SU-DHL-6 (cell line): ENCODE results near the gene HOXA1.

Source experiments
- H2AFZ ChIP-seq: fragments of 200-600 bp; sonication (generic); 2 replicates; pipeline ENCODE4 v1.6.1; 2014; ENCODE audit warnings: low read depth, mild to moderate bottlenecking, moderate library complexity, mixed read lengths, antibody characterized with exemption, low read length; ENCODE audit not compliant: severe bottlenecking
- H3F3A ChIP-seq: fragments of 200-600 bp; shearing (Covaris generic); 2 replicates; pipeline ENCODE4 v1.6.0; 2016; ENCODE audit warnings: antibody characterized with exemption, mild to moderate bottlenecking; ENCODE audit not compliant: insufficient read depth
- H3K27ac ChIP-seq: fragments of 200-600 bp; sonication (generic); 2 replicates; pipeline ENCODE4 v1.5.1; 2016; ENCODE audit warnings: low read depth, mild to moderate bottlenecking, low read length, moderate library complexity, mixed read lengths
- H3K27me3 ChIP-seq: fragments of 200-600 bp; sonication (generic), shearing (Covaris generic); 2 replicates; pipeline ENCODE4 v1.6.0; 2014; ENCODE audit warnings: mild to moderate bottlenecking, low read length
- H3K36me3 ChIP-seq: fragments of 200-600 bp; sonication (generic); 2 replicates; pipeline ENCODE4 v1.6.1; 2014; ENCODE audit warnings: mild to moderate bottlenecking, low read length, mixed read lengths
- H3K4me2 ChIP-seq: fragments of 300-600, 200-600 bp; shearing (Covaris generic), sonication (generic); 2 replicates; pipeline ENCODE4 v1.6.0; 2014; ENCODE audit warnings: low read length, low read depth, mild to moderate bottlenecking; ENCODE audit not compliant: poor library complexity, severe bottlenecking
- H3K4me3 ChIP-seq: fragments of 200-600 bp; sonication (generic); 2 replicates; pipeline ENCODE4 v1.5.1; 2014; ENCODE audit warnings: antibody characterized with exemption, low read length, mild to moderate bottlenecking, mixed read lengths; ENCODE audit not compliant: insufficient read depth, poor library complexity, severe bottlenecking
- H3K79me2 ChIP-seq: fragments of 200-600 bp; sonication (generic); 2 replicates; pipeline ENCODE4 v1.6.1; 2014; ENCODE audit warnings: mild to moderate bottlenecking, low read length, moderate library complexity; ENCODE audit not compliant: insufficient read depth
- H3K9ac ChIP-seq: fragments of 200-600 bp; sonication (generic); 2 replicates; pipeline ENCODE4 v1.7.0; 2014; ENCODE audit warnings: mild to moderate bottlenecking, low read length
- H3K9me2 ChIP-seq: fragments of 200-600 bp; sonication (generic); replicated peaks from 2 replicates; pipeline ENCODE4 v1.6.1; 2014; ENCODE audit warnings: low read length; ENCODE audit not compliant: insufficient read depth
- H3K9me3 ChIP-seq: fragments of 200-600 bp; sonication (generic); 2 replicates; pipeline ENCODE4 v1.6.1; 2014; ENCODE audit warnings: low read length, mixed read lengths; ENCODE audit not compliant: insufficient read depth
- H4K20me1 ChIP-seq: fragments of 200-600 bp; sonication (generic); 2 replicates; pipeline ENCODE4 v1.6.1; 2014; ENCODE audit warnings: low read depth, mild to moderate bottlenecking, antibody characterized with exemption, low read length, moderate library complexity, mixed read lengths
- CTCF ChIP-seq: fragments of 200-600 bp; sonication (generic); IDR thresholded peaks from one replicate; pipeline ENCODE4 v1.5.1; 2017; ENCODE audit warnings: antibody characterized with exemption, mild to moderate bottlenecking, low read length, moderate library complexity; ENCODE audit not compliant: insufficient read depth, poor library complexity, severe bottlenecking
- EZH2phosphoT487 ChIP-seq: fragments of 200-600 bp; sonication (generic), shearing (Covaris generic); conservative IDR thresholded peaks from 2 replicates; pipeline ENCODE4 v1.6.1; 2018; ENCODE audit warnings: mild to moderate bottlenecking, antibody characterized with exemption, low read length, moderate library complexity, mixed read lengths

The HOXA1 gene

GRCh38 chr7:27073076-27073475 lies 22.7 kb downstream of the HOXA1 start:
- Histone ChIP-seq H3K79me2 (no peaks in the 10 kb centered on the region), H3K4me3 (no peak overlapping the region), H3K9me2 (no peaks in the 10 kb centered on the region), H4K20me1 (no peaks in the 10 kb centered on the region), H3K4me2 (no peak overlapping the region), H3K27ac (no peak overlapping the region), H2AFZ (no peak overlapping the region), H3K9ac (no peak overlapping the region), H3F3A (no peaks in the 10 kb centered on the region), H3K36me3 (no peaks in the 10 kb centered on the region), H3K9me3 (no peaks in the 10 kb centered on the region), H3K27me3 (no peaks in the 10 kb centered on the region)
- TF ChIP-seq EZH2phosphoT487 (no peak), CTCF (no peak)

DNA sequence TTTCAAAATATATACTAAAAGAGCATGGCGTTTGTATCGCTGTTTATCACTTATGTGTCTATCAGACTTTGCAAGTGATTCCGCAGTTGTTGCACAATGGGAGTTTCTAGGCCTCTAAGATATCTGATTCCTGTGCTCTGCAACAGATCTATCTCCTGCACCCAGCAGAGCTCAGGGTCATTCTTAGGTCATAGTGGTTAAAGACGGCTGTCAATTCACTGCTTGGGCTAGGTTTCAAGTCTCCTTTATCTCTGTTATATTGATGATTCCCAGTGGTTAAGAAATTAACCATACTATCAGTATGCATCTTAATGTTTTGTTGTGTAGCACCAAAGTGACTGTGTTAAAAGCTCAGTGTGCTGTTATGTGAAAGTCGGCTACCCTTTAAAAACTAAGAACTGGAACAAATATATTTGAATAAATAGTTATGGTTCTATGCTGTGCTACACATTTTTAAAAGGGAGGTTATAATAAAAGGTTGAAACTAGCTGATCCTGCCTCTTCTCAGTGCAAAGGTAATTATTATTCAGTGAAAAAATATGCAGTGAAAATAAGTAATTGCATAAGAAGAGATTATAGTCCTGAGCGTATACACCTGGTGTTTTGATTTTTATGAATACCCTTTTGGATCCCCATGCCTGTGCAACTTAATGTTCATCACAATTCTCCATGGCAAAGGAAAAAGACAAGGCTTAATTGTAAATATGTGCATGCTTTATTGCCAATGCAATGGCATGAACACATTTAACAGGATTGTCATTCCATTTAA lies 24.0 kb downstream of the HOXA1 start:
- Histone ChIP-seq H3K9me3 (no peaks in the 10 kb centered on the region), H3K36me3 (no peaks in the 10 kb centered on the region), H2AFZ (no peak overlapping the region), H4K20me1 (no peaks in the 10 kb centered on the region), H3K27me3 (no peaks in the 10 kb centered on the region), H3K4me2 (no peak overlapping the region), H3K9ac (no peak overlapping the region), H3K79me2 (no peaks in the 10 kb centered on the region), H3K27ac (no peak overlapping the region), H3K9me2 (no peaks in the 10 kb centered on the region), H3F3A (no peaks in the 10 kb centered on the region), H3K4me3 (no peak overlapping the region)
- TF ChIP-seq EZH2phosphoT487, result no peak

GRCh38 chr7:27068259-27068658 lies 27.5 kb downstream of the HOXA1 start:
- no peaks in the 10 kb centered on the region for H3K27me3 ChIP-seq
- H3K4me3 ChIP-seq, result no peak overlapping the region
- TF ChIP-seq CTCF, result no peak
- TF ChIP-seq EZH2phosphoT487, result no peak
- no peaks in the 10 kb centered on the region for H3F3A ChIP-seq
- no peaks in the 10 kb centered on the region for H3K79me2 ChIP-seq
- H3K36me3 ChIP-seq, result no peaks in the 10 kb centered on the region
- no peaks in the 10 kb centered on the region for H4K20me1 ChIP-seq
- no peaks in the 10 kb centered on the region for H3K9me2 ChIP-seq
- no peaks in the 10 kb centered on the region for H3K9me3 ChIP-seq
- no peak overlapping the region for H3K9ac ChIP-seq
- H3K27ac ChIP-seq, result no peak overlapping the region
- no peak overlapping the region for H2AFZ ChIP-seq
- H3K4me2 ChIP-seq, result no peak overlapping the region

DNA sequence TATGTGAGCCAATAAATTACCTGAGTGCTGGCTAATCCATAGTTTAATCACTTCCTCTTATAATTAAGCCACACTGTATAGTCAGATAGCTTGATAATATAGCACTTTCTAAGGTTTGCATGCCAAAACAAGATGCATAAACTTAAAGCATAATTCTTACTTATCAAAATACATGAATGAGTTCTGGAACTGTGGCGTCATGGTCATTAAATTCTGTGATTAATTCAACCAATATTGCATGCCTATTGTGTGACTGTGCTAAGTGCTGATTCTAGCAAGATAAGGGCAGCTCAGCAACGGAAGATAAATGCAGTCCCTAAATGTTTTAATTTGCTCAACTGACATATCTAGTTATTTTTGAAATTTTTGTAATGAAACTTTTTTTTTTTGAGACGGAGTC lies 29.7 kb downstream of the HOXA1 start:
- H3K27ac ChIP-seq, result no peak overlapping the region
- H3K36me3 ChIP-seq, result no peaks in the 10 kb centered on the region
- H3K9me3 ChIP-seq, result no peaks in the 10 kb centered on the region
- no peak overlapping the region for H2AFZ ChIP-seq
- H3K9ac ChIP-seq, result no peak overlapping the region
- TF ChIP-seq CTCF (no peak), EZH2phosphoT487 (no peak)
- H3K79me2 ChIP-seq, result no peaks in the 10 kb centered on the region
- H3K9me2 ChIP-seq, result no peaks in the 10 kb centered on the region
- H3K27me3 ChIP-seq, result no peaks in the 10 kb centered on the region
- H3F3A ChIP-seq, result no peaks in the 10 kb centered on the region
- no peaks in the 10 kb centered on the region for H4K20me1 ChIP-seq
- no peak overlapping the region for H3K4me3 ChIP-seq
- no peak overlapping the region for H3K4me2 ChIP-seq
